ENCODE results near the gene SCAMP4. TPM values are rescaled to one million over a fixed set of nuclear protein-coding genes. Genes with fewer than 3 reads are reported as not detected.

SCAMP4 gene
- total and polyA plus RNA-seq, 2 experiments from 2014 or later = 39.4 to 106 TPM

DNA sequence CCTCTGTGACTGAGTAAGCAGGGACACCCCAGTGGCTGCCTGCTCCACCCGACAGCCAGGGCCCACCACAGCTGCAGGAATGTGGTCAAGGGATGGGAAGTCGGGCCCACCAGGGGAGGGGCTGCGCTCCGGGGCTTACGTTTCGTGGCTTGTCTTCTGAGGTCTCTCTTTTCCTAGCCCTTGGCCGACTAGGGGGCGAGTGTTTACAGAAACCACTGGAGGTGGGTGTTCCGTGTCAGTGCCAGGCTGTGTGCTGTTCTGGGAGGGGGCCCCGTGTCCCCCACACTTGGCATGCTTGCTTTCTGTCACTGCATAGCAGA lies 4.5 kb downstream of the SCAMP4 start:
- H3K4me1 Mint-ChIP-seq = peaks cover 6% of the 10 kb centered on the region; the same call in 2 of the 3 replicates
- H3K27ac ChIP-seq (ENCODE audit: low read depth) = no peak overlapping the region
- no peaks in the 10 kb centered on the region for H3K9me2 ChIP-seq (ENCODE audit: insufficient read depth)
- no peaks in the 10 kb centered on the region for H3K27me3 ChIP-seq (ENCODE audit: insufficient read depth)
- peaks cover 18% of the 10 kb centered on the region for H3K36me3 Mint-ChIP-seq (ENCODE audit: low read depth)
- TF ChIP-seq STAT1 (IDR thresholded peaks at IDR 0.05; ENCODE audit: unreplicated experiment) = no peak
- TF ChIP-seq ZNF114 (CRISPR knock-in tag; IDR thresholded peaks at IDR 0.05) = no peak
- TF ChIP-seq JUNB (IDR thresholded peaks at IDR 0.05; ENCODE audit: unreplicated experiment) = no peak
- TF ChIP-seq, protein P1, sequence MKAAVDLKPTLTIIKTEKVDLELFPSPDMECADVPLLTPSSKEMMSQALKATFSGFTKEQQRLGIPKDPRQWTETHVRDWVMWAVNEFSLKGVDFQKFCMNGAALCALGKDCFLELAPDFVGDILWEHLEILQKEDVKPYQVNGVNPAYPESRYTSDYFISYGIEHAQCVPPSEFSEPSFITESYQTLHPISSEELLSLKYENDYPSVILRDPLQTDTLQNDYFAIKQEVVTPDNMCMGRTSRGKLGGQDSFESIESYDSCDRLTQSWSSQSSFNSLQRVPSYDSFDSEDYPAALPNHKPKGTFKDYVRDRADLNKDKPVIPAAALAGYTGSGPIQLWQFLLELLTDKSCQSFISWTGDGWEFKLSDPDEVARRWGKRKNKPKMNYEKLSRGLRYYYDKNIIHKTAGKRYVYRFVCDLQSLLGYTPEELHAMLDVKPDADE (IDR thresholded peaks at IDR 0.05) = no peak
- TF ChIP-seq, protein P2, sequence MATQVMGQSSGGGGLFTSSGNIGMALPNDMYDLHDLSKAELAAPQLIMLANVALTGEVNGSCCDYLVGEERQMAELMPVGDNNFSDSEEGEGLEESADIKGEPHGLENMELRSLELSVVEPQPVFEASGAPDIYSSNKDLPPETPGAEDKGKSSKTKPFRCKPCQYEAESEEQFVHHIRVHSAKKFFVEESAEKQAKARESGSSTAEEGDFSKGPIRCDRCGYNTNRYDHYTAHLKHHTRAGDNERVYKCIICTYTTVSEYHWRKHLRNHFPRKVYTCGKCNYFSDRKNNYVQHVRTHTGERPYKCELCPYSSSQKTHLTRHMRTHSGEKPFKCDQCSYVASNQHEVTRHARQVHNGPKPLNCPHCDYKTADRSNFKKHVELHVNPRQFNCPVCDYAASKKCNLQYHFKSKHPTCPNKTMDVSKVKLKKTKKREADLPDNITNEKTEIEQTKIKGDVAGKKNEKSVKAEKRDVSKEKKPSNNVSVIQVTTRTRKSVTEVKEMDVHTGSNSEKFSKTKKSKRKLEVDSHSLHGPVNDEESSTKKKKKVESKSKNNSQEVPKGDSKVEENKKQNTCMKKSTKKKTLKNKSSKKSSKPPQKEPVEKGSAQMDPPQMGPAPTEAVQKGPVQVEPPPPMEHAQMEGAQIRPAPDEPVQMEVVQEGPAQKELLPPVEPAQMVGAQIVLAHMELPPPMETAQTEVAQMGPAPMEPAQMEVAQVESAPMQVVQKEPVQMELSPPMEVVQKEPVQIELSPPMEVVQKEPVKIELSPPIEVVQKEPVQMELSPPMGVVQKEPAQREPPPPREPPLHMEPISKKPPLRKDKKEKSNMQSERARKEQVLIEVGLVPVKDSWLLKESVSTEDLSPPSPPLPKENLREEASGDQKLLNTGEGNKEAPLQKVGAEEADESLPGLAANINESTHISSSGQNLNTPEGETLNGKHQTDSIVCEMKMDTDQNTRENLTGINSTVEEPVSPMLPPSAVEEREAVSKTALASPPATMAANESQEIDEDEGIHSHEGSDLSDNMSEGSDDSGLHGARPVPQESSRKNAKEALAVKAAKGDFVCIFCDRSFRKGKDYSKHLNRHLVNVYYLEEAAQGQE (IDR thresholded peaks at IDR 0.05; ENCODE audit: unreplicated experiment) = no peak
- TF ChIP-seq, protein P3, sequence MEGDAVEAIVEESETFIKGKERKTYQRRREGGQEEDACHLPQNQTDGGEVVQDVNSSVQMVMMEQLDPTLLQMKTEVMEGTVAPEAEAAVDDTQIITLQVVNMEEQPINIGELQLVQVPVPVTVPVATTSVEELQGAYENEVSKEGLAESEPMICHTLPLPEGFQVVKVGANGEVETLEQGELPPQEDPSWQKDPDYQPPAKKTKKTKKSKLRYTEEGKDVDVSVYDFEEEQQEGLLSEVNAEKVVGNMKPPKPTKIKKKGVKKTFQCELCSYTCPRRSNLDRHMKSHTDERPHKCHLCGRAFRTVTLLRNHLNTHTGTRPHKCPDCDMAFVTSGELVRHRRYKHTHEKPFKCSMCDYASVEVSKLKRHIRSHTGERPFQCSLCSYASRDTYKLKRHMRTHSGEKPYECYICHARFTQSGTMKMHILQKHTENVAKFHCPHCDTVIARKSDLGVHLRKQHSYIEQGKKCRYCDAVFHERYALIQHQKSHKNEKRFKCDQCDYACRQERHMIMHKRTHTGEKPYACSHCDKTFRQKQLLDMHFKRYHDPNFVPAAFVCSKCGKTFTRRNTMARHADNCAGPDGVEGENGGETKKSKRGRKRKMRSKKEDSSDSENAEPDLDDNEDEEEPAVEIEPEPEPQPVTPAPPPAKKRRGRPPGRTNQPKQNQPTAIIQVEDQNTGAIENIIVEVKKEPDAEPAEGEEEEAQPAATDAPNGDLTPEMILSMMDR (conservative IDR thresholded peaks at IDR 0.05; ENCODE audit: low read depth in 2 of 2) = no peak
- no peak for TF ChIP-seq CREB1 (CRISPR knock-in tag; IDR thresholded peaks at IDR 0.05; ENCODE audit: low read depth)
- no peak for TF ChIP-seq EZH2 (IDR thresholded peaks at IDR 0.05; ENCODE audit: low read depth, unreplicated experiment)
- TF ChIP-seq POLR2AphosphoS5 (IDR thresholded peaks at IDR 0.05; ENCODE audit: low read depth) = no peak
- TF ChIP-seq ZNF331 (CRISPR knock-in tag; IDR thresholded peaks at IDR 0.05; ENCODE audit: low read depth) = no peak
- no peak for TF ChIP-seq EZH2phosphoT487 (IDR thresholded peaks at IDR 0.05; ENCODE audit: unreplicated experiment)
- TF ChIP-seq, protein P4, sequence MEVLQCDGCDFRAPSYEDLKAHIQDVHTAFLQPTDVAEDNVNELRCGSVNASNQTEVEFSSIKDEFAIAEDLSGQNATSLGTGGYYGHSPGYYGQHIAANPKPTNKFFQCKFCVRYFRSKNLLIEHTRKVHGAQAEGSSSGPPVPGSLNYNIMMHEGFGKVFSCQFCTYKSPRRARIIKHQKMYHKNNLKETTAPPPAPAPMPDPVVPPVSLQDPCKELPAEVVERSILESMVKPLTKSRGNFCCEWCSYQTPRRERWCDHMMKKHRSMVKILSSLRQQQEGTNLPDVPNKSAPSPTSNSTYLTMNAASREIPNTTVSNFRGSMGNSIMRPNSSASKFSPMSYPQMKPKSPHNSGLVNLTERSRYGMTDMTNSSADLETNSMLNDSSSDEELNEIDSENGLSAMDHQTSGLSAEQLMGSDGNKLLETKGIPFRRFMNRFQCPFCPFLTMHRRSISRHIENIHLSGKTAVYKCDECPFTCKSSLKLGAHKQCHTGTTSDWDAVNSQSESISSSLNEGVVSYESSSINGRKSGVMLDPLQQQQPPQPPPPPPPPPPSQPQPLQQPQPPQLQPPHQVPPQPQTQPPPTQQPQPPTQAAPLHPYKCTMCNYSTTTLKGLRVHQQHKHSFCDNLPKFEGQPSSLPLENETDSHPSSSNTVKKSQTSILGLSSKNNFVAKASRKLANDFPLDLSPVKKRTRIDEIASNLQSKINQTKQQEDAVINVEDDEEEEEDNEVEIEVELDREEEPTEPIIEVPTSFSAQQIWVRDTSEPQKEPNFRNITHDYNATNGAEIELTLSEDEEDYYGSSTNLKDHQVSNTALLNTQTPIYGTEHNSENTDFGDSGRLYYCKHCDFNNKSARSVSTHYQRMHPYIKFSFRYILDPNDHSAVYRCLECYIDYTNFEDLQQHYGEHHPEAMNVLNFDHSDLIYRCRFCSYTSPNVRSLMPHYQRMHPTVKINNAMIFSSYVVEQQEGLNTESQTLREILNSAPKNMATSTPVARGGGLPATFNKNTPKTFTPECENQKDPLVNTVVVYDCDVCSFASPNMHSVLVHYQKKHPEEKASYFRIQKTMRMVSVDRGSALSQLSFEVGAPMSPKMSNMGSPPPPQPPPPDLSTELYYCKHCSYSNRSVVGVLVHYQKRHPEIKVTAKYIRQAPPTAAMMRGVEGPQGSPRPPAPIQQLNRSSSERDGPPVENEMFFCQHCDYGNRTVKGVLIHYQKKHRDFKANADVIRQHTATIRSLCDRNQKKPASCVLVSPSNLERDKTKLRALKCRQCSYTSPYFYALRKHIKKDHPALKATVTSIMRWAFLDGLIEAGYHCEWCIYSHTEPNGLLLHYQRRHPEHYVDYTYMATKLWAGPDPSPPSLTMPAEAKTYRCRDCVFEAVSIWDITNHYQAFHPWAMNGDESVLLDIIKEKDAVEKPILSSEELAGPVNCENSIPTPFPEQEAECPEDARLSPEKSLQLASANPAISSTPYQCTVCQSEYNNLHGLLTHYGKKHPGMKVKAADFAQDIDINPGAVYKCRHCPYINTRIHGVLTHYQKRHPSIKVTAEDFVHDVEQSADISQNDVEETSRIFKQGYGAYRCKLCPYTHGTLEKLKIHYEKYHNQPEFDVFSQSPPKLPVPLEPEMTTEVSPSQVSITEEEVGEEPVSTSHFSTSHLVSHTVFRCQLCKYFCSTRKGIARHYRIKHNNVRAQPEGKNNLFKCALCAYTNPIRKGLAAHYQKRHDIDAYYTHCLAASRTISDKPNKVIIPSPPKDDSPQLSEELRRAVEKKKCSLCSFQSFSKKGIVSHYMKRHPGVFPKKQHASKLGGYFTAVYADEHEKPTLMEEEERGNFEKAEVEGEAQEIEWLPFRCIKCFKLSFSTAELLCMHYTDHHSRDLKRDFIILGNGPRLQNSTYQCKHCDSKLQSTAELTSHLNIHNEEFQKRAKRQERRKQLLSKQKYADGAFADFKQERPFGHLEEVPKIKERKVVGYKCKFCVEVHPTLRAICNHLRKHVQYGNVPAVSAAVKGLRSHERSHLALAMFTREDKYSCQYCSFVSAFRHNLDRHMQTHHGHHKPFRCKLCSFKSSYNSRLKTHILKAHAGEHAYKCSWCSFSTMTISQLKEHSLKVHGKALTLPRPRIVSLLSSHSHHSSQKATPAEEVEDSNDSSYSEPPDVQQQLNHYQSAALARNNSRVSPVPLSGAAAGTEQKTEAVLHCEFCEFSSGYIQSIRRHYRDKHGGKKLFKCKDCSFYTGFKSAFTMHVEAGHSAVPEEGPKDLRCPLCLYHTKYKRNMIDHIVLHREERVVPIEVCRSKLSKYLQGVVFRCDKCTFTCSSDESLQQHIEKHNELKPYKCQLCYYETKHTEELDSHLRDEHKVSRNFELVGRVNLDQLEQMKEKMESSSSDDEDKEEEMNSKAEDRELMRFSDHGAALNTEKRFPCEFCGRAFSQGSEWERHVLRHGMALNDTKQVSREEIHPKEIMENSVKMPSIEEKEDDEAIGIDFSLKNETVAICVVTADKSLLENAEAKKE (CRISPR knock-in tag; IDR thresholded peaks at IDR 0.05) = no peak
- TF ChIP-seq NANOG (IDR thresholded peaks at IDR 0.05; ENCODE audit: borderline replicate concordance) = no peak
- H3K4me3 ChIP-seq = no peak overlapping the region
- H3F3A ChIP-seq (replicated peaks; ENCODE audit: low read depth) = peaks cover 7% of the 10 kb centered on the region
- H3K27me3 Mint-ChIP-seq (ENCODE audit: insufficient read depth, low read depth, poor library complexity) = peaks cover 9% of the 10 kb centered on the region
- H3K36me3 ChIP-seq (ENCODE audit: insufficient read depth) = no peaks in the 10 kb centered on the region
- peaks cover 3% of the 10 kb centered on the region; the same call in 1 of the 2 replicates for H3K4me1 ChIP-seq (ENCODE audit: insufficient read depth)
- H3K79me2 ChIP-seq (replicated peaks; ENCODE audit: insufficient read depth) = peaks cover 76% of the 10 kb centered on the region
- H3K9me3 Mint-ChIP-seq = peaks cover 2% of the 10 kb centered on the region; the same call in 1 of the 3 replicates
- H3K27ac Mint-ChIP-seq = no peak overlapping the region
- no peak overlapping the region for H3K4me3 Mint-ChIP-seq
- DNase-seq (ENCODE audit: low spot score) (no peak), ATAC-seq (no peak)
- H4K20me1 ChIP-seq (replicated peaks; ENCODE audit: insufficient read depth) = peaks cover 7% of the 10 kb centered on the region
- no peak overlapping the region for H3K4me2 ChIP-seq
- no peak overlapping the region for H2AFZ ChIP-seq

Data from GM23338 (cell line).